EH (cell line): ENCODE data around the gene CHAT.

Source experiments
- DNase-seq: peaks from one replicate; pipeline ENCODE4 v3.0.0-alpha.2; 2015; ENCODE audit warnings: low read depth

The CHAT gene

DNA sequence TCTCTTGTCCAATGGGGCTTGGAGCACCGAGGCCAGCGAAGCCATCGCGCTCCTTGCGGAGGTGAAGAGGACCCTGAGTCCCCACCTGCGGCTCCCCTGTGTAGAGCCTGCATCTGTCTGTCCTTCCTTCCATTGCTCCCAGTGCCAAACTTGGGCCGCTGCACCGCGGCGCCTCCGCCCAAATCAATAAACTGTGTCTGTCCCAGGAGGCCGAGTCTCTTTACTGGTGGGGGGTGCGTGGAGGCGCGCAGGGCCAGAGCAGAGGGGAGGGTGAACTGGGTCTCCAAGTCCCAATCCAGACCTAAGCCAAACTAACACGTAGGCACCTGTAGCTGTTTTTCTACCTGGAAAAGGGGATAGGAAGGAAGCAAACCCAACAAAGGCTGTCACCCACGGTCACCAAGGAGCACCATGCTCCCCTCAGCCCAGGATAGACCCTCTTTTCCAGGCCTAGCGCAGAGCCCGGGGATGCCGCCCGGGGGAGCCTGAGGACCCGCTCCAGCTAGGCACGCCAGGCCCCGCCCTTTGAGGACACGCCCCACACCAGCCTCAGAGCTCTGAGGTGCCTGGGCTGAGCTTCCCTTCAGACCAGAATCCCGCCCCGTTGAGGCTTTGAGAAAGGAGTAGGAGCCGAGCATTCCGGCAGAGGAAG, 1.2 kb upstream of the CHAT start:
- DNase-seq = no peak

- no peak for DNase-seq
These were observed 514 bp upstream of the CHAT start for GRCh38 chr10:49613165-49613881.

- DNase-seq = no peak
These were observed 683 bp downstream of the CHAT start for GRCh38 chr10:49614242-49615198.

- DNase-seq = no peak
These were observed 1.4 kb downstream of the CHAT start for GRCh38 chr10:49615213-49615612.

DNA sequence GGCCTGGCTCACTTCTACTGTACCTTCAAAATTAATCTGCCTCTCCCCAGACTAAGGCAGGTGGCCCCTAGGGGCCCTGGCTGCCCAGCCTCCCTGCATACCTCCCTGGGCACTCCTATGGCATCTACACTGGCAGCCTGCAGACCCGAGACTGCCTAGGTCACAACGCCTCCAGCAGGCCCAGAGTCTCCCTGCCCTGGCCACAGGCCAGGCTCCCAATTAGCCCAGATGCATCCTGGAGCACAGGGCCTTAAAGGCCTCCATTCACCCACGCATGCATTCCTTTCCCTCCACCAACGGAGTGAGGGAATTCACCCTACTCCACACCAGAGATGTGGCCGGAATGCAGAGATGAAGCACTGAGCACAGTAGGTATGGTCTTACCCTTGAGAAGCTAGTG, 1.9 kb downstream of the CHAT start:
- DNase-seq = peak; percentile 20

GRCh38 chr10:49616421-49617101, 2.7 kb downstream of the CHAT start:
- DNase-seq = no peak

DNA sequence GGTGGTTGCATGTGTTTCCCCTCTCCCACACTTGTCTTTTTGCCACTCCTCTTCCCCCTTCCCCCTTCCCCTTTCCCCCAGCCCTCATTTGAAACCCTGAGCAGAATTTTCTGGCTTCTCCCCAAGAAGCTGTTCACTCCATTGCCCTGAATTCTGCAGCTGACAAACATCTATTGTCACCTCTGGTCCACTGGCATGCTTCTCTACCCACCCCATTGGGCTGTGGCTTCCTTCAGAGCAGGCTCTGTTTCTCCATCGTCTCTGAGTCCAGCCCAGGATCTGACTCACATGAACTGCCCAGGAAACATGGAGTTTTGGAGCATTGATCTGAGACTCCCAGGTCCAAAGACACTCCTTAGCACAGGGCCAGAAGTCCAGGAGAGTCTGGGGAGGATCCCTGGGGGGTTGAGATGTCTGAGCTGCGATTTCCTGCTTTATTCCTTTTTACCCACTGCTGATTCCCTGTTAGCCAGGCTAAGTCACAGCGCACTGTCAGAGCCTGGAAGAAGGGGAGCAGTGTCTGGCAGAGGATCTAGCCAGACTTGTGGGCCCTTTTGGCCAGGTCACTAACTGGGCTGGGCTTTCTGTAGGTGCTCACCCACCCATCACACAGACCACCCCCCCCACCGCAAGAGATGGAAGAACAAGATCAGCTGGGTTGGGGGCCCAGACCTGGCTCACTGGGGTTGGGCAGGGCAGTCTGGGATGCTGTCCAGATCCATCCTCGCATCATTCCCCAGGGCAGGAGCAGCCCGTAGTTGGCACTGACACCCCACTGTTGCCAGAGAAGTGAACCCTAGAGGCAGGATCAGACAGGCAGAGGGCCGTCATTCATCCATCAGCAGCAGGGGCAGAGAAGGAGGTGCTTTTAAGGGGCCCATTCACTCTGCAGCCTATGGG, 3.5 kb downstream of the CHAT start:
- DNase-seq = no peak

DNA sequence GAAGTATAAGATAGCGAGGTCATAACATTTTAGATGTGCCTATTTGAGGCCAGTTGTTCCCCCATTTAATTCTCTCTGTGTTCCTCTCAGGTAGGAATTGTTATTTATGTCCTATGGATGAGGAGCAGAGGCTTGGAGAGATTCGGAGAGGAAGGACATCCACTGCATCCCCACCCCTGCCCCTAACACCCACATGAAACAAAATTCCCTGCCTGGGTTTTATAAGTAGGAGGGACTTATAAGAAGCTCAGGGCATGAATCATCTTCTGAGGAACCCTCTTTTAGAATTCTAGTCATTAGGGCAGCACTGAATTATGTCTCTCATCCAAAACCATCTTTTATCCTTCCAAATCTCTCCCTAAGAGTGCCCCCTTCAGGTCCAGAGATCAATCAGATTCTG, 5.0 kb downstream of the CHAT start:
- DNase-seq = peak; percentile 24

- DNase-seq = no peak
These were observed 5.8 kb downstream of the CHAT start for GRCh38 chr10:49619613-49620012.

DNA sequence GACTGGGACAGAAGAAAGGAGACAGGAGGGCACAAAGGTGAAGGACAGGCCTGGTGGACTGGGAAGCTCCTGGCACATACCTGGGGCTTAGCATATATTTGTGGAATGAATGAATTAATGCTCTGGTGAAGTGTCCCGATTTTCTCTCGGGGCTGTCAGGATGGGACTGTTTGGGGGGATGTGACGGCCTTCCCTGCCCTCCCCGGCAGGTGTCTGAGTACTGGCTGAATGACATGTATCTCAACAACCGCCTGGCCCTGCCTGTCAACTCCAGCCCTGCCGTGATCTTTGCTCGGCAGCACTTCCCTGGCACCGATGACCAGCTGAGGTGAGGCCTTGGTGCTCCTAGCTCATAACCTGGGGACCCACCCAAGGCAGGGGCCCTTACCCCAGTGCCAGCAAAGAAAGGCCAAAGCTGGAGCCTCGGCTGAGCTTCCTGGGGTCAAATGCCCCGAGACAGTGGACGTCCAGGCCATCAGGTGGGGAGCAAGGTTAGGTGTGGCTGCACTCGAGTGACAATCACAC, 6.5 kb downstream of the CHAT start:
- DNase-seq = no peak

- DNase-seq = no peak
These were observed 7.1 kb downstream of the CHAT start for GRCh38 chr10:49620841-49621378.

- DNase-seq = no peak
These were observed 7.7 kb downstream of the CHAT start for GRCh38 chr10:49621561-49621960.

GRCh38 chr10:49622426-49623425, 8.9 kb downstream of the CHAT start:
- DNase-seq = no peak

DNA sequence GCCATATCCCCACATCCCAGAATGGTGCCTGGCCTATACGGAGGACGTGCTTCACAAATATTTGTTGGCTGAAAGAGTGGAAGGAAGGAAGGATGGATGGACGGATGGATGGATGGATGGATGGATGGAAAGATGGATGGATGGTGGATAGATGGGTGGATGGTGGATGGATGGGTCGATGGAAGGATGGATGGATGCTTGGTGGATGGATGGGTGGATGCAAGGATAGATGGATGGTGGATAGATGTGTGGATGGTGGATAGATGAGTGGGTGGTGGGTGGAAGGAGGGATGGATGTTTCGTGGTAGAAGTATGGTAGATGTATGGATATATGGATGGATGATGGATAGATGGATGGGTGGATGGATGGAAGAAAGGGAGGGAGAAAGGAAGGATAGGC, 10.8 kb downstream of the CHAT start:
- no peak for DNase-seq

DNA sequence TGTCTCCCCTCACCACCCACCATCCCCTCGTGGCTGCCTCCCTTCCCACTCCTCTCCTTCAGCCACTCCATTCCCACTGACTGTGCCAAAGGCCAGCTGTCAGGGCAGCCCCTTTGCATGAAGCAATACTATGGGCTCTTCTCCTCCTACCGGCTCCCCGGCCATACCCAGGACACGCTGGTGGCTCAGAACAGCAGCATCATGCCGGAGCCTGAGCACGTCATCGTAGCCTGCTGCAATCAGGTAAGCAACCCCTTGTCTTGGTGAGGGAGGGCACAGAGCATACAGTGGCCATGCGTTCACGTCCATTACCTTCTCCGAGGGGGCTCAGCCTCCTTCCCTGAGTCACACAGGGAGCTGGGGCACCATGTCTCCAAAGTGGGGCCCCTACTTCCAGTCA, 11.6 kb downstream of the CHAT start:
- no peak for DNase-seq

DNA sequence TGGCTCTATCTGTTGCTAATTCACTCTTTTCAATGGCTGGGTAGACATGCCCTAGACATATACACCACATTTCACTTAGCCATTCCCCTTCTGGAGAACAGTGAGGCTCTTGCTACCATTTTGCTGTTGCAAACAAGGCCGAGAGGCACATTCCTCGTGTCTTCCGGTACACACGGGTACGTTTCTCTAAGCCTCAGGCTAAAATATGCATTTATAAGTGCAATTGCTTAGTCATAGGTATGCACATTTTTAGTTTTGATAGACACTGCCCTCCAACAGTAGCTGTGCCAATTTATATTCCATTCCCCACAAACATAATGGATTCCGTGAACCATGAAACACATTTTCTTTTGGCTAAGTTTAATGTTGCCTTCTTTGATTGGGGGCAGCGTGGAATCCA, 13.2 kb downstream of the CHAT start:
- no peak for DNase-seq

DNA sequence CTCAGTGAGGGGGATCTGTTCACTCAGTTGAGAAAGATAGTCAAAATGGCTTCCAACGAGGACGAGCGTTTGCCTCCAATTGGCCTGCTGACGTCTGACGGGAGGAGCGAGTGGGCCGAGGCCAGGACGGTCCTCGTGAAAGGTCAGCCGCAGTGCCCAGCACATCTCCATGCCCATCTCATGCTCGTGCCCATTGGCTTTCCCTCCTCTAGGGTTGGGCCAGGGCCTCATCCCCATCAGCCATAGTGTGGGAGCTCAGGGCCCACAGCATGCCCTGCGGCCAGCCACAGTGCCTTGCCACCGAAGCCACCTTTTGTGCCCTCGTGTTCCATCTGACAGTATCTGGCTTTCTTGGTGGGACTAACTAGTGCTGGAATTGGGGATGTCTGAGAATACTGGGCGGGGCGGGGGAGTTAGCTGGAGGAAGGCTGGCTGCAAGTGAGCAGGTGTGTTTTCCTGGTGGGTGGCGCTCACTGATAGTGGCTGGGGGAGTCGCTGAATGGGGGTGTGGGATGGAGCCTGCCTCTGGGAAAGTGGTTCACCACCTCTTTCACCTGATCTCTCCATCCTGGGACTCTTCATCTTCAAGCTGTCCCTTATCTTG, 13.9 kb downstream of the CHAT start:
- DNase-seq = no peak

GRCh38 chr10:49628599-49628998, 14.8 kb downstream of the CHAT start:
- no peak for DNase-seq

DNA sequence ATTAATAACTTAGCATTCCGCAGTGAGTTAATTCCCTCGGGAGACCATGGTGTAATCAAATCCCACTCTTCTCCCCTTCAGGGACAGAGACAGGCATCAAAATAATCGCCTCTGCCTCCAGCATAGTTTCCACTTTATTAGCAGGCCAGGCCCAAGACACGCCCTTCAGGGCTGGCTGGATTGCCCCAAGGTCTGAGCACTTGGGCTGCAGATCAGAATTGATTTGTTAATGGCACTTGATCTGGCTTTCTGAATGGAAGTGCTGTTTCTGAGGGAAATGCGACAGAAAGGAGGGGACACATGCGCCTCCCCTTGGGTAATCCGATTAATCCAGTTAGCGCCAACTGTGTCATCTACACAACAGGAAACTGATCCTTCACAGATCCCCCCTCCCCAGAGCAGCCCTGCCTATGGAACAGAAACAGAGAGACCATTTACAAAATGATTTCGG, 15.6 kb downstream of the CHAT start:
- DNase-seq = no peak
